Fibroblast of lung (primary cell): ENCODE measurements around the gene FMN1. TPM values are rescaled to one million over a fixed set of nuclear protein-coding genes. Genes with fewer than 3 reads are reported as not detected.
A peak's percentile ranks its signal among the peaks of the same experiment; 100 is the strongest.

ENCODE experiments used
- DNase-seq, 2 donors: peaks; one replicate each; pipeline versions ENCODE4 v3.0.0 to v3.0.0-alpha.2; 2010; ENCODE audit warnings: low read depth in 2 of 2
- H2AFZ ChIP-seq: 2 replicates; pipeline ENCODE4 v1.5.1; 2012; ENCODE audit warnings: low read length, control low read depth, inconsistent platforms
- H3K27ac ChIP-seq: 2 replicates; pipeline ENCODE4 v1.5.1; 2011; ENCODE audit warnings: low read length, control low read depth; ENCODE audit not compliant: insufficient read depth
- H3K27me3 ChIP-seq: 2 replicates; pipeline ENCODE4 v1.5.1; 2011; ENCODE audit warnings: mild to moderate bottlenecking, low read length; ENCODE audit not compliant: control insufficient read depth, insufficient read depth
- H3K36me3 ChIP-seq: 2 replicates; pipeline ENCODE4 v1.5.1; 2011; ENCODE audit warnings: low read length; ENCODE audit not compliant: control insufficient read depth, insufficient read depth
- H3K4me1 ChIP-seq: 2 replicates; pipeline ENCODE4 v1.5.1; 2011; ENCODE audit warnings: low read length; ENCODE audit not compliant: control insufficient read depth, insufficient read depth; ENCODE audit errors: extremely low read depth
- H3K4me2 ChIP-seq: 2 replicates; pipeline ENCODE4 v1.5.1; 2011; ENCODE audit warnings: low read length, control low read depth; ENCODE audit not compliant: insufficient read depth; ENCODE audit errors: extremely low read depth
- H3K4me3 ChIP-seq, 4 experiments: fragments of 200-600 bp in 1 of 4; sonication (generic) in 1 of 4; replicated peaks in 1 of 4; 2 replicates each; pipeline ENCODE4 v1.5.1; 2011 to 2016; ENCODE audit warnings: low read length in 4 of 4, low read depth in 3 of 4, mild to moderate bottlenecking in 3 of 4, control low read depth in 2 of 4, inconsistent platforms in 1 of 4, mixed read lengths in 1 of 4; ENCODE audit not compliant: insufficient read depth in 1 of 4; ENCODE audit errors: control extremely low read depth in 1 of 4
- H3K79me2 ChIP-seq: 2 replicates; pipeline ENCODE4 v1.5.1; 2012; ENCODE audit warnings: mild to moderate bottlenecking, low read length, inconsistent platforms; ENCODE audit not compliant: control insufficient read depth, insufficient read depth
- H3K9ac ChIP-seq: 2 replicates; pipeline ENCODE4 v1.5.1; 2011; ENCODE audit warnings: mild to moderate bottlenecking, low read length, control low read depth; ENCODE audit not compliant: insufficient read depth
- H3K9me3 ChIP-seq: 2 replicates; pipeline ENCODE4 v1.5.1; 2012; ENCODE audit warnings: low read depth, low read length; ENCODE audit not compliant: control insufficient read depth, insufficient read depth
- H4K20me1 ChIP-seq: 2 replicates; pipeline ENCODE4 v1.5.1; 2011; ENCODE audit warnings: low read length; ENCODE audit not compliant: control insufficient read depth, insufficient read depth; ENCODE audit errors: extremely low read depth
- CTCF ChIP-seq, 2 donors: IDR thresholded peaks in 1 of 2; conservative IDR thresholded peaks in 1 of 2; 1 replicate in 1 of 2; 2 replicates in 1 of 2; pipeline ENCODE4 v1.5.1; 2011 to 2012; ENCODE audit warnings: low read length in 2 of 2, control low read depth in 1 of 2, inconsistent platforms in 1 of 2, low read depth in 1 of 2, mild to moderate bottlenecking in 1 of 2
- EZH2 ChIP-seq: IDR thresholded peaks from 2 replicates; pipeline ENCODE4 v1.5.1; 2012; ENCODE audit warnings: low read length, control low read depth, mild to moderate bottlenecking; ENCODE audit errors: missing control alignments
- polyA plus RNA-seq, 2 donors: library from polyadenylated mRNA; depleted of rRNA in 1 of 2; stranded (reverse) in 1 of 2; unstranded in 1 of 2; fragments of >200 nt; gene quantifications; 2 replicates each; pipeline ENCODE4 v1.2.1, GENCODE V29; 2011 to 2012; ENCODE audit warnings: missing spikeins in 1 of 2
- total RNA-seq: library from RNA; depleted of rRNA; stranded (reverse); fragments of >200 nt; gene quantifications from 2 replicates; pipeline ENCODE4 v1.2.1, GENCODE V29; 2014

Gene FMN1
- total and polyA plus RNA-seq, 2 donors (not counting 1 experiment from before 2014, with no cell fraction given), result 7.5 to 43.8 TPM

- Histone ChIP-seq H3K4me1 (peaks cover 2% of the 10 kb centered on the region), H3K9ac (no peak overlapping the region), H3K4me2 (no peak overlapping the region), H3K36me3 (no peaks in the 10 kb centered on the region), H4K20me1 (no peaks in the 10 kb centered on the region), H3K27me3 (no peaks in the 10 kb centered on the region), H3K4me3 (no peak overlapping the region), H3K79me2 (no peaks in the 10 kb centered on the region), H3K9me3 (no peaks in the 10 kb centered on the region), H3K27ac (no peak overlapping the region), H2AFZ (no peak overlapping the region)
- TF ChIP-seq CTCF (conservative IDR thresholded peaks at IDR 0.05 in 1 of 2, IDR thresholded peaks at IDR 0.05 in 1 of 2; ENCODE audit: low read depth in 1 of 2, low read length in 2 of 2) (no peak), EZH2 (no peak)
- DNase-seq, result no peak
These were observed 387.2 kb downstream of the FMN1 start for GRCh38 chr15:32807331-32807730.

- peak in 1 of 2 donors; percentile 46 for DNase-seq
- TF ChIP-seq EZH2, result no peak
- no peak for TF ChIP-seq CTCF (conservative IDR thresholded peaks at IDR 0.05 in 1 of 2, IDR thresholded peaks at IDR 0.05 in 1 of 2; ENCODE audit: low read depth in 1 of 2, low read length in 2 of 2)
- H3K27ac ChIP-seq, result no peak overlapping the region
These were observed 390.9 kb downstream of the FMN1 start for GRCh38 chr15:32803631-32804030.

GRCh38 chr15:32802286-32802936 is 392.1 kb downstream of the FMN1 start:
- H3K4me3 ChIP-seq, result no peak overlapping the region
- H2AFZ ChIP-seq, result no peak overlapping the region
- peak overlapping the region; percentile 1 for H3K4me2 ChIP-seq
- H3K9ac ChIP-seq, result no peak overlapping the region
- no peaks in the 10 kb centered on the region for H3K9me3 ChIP-seq
- H3K79me2 ChIP-seq, result no peaks in the 10 kb centered on the region
- no peak overlapping the region for H3K27ac ChIP-seq
- peaks cover 4% of the 10 kb centered on the region for H3K36me3 ChIP-seq
- no peaks in the 10 kb centered on the region for H3K27me3 ChIP-seq
- H4K20me1 ChIP-seq, result no peaks in the 10 kb centered on the region
- TF ChIP-seq CTCF (conservative IDR thresholded peaks at IDR 0.05 in 1 of 2, IDR thresholded peaks at IDR 0.05 in 1 of 2; ENCODE audit: low read depth in 1 of 2, low read length in 2 of 2) (no peak), EZH2 (no peak)
- H3K4me1 ChIP-seq, result peaks cover 5% of the 10 kb centered on the region
- peak; percentile 95 to 99 for DNase-seq

More at GRCh38 chr15:32803631-32804030, 390.9 kb downstream of the FMN1 start:
- H3K27me3 ChIP-seq, result no peaks in the 10 kb centered on the region
- peaks cover 5% of the 10 kb centered on the region for H3K4me1 ChIP-seq
- H3K9ac ChIP-seq, result no peak overlapping the region
- H3K4me2 ChIP-seq, result no peak overlapping the region
- no peaks in the 10 kb centered on the region for H4K20me1 ChIP-seq
- H3K4me3 ChIP-seq, result no peak overlapping the region
- H3K79me2 ChIP-seq, result no peaks in the 10 kb centered on the region
- H3K36me3 ChIP-seq, result no peaks in the 10 kb centered on the region
- no peaks in the 10 kb centered on the region for H3K9me3 ChIP-seq
- H2AFZ ChIP-seq, result no peak overlapping the region
